Esophagus muscularis mucosa (tissue), 3 donors: ENCODE results near the gene PTPRD.

Source experiments
- CTCF ChIP-seq, 3 experiments: fragments of 200-600 bp in 2 of 3; fragments of 450-650 bp in 1 of 3; sonication (generic) in 2 of 3; IDR thresholded peaks; one replicate each; pipeline ENCODE4 v1.5.1; 2017 to 2019; ENCODE audit warnings: antibody characterized with exemption in 3 of 3, mild to moderate bottlenecking in 2 of 3, moderate library complexity in 1 of 3
- POLR2A ChIP-seq: fragments of 450-650 bp; IDR thresholded peaks from one replicate; pipeline ENCODE4 v1.6.1; 2017; ENCODE audit warnings: antibody characterized with exemption, moderate library complexity, mild to moderate bottlenecking, low read depth

GRCh38 chr9:8809741-8810140 is 1803.1 kb downstream of the PTPRD start:
- TF ChIP-seq CTCF (IDR thresholded peaks at IDR 0.05) (no peak), POLR2A (no peak)
